GM12872 (cell line): ENCODE data around the gene ELAPOR1.

Source experiments
- TF ChIP-seq, protein P1 (sequence below): IDR thresholded peaks from 3 replicates; pipeline ENCODE4 v1.5.1; 2011; ENCODE audit warnings: low read depth, mild to moderate bottlenecking, low read length, moderate library complexity; ENCODE audit not compliant: insufficient read depth

ELAPOR1 gene

DNA sequence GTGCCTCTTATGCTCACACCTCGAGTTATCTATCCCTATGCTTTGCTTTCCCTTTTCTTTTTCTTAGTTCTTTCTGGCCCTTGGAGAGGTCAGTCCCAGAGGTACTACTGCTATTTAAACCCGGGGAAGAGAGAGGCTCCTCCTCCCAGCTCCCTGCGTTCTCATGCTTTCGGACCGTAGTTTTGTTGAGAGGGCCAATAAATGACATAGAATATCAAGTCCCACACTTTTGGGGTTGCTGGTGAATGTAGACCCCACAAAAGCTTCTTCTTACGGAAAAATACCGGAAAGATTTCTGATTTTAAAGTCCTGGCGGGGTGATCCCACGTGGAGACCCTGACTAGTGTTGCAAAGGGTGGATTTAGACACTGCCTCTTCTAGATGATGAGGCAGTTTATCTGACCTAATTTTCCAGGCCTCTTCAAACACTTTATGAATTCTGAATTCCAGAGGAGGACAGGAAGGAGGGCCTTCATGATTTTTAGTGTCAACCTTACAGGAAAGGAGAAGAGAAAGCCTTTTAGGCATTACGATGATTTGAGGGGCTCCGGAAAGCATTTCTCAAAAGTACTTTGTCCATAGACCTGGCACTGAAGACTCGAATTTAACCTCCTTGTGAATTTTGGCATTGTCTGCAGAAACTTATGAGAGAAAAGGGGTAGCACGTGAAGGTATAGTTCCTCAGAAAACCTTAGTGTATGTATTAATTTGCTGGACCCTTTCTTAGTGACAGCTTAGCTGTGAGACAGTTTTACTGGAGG is 22.7 kb upstream of the ELAPOR1 start:
- TF ChIP-seq, protein P1, sequence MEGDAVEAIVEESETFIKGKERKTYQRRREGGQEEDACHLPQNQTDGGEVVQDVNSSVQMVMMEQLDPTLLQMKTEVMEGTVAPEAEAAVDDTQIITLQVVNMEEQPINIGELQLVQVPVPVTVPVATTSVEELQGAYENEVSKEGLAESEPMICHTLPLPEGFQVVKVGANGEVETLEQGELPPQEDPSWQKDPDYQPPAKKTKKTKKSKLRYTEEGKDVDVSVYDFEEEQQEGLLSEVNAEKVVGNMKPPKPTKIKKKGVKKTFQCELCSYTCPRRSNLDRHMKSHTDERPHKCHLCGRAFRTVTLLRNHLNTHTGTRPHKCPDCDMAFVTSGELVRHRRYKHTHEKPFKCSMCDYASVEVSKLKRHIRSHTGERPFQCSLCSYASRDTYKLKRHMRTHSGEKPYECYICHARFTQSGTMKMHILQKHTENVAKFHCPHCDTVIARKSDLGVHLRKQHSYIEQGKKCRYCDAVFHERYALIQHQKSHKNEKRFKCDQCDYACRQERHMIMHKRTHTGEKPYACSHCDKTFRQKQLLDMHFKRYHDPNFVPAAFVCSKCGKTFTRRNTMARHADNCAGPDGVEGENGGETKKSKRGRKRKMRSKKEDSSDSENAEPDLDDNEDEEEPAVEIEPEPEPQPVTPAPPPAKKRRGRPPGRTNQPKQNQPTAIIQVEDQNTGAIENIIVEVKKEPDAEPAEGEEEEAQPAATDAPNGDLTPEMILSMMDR: no peak

DNA sequence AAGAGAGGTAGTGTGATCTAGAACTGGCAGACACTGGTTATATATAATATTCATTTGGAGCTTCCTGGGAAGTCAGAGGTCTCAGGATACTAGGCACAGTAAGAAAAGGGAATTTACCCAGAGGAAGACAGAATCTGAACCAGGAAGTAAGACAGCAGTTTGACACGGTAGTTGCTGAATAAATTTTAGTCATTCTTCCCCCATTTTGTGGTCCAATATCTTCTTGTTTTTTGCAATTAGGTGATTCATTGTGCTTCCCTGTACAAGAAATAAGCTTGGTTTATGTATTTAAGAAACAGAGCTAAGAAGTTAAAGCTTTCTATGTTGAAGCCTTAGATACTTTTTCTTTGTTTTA is 22.1 kb upstream of the ELAPOR1 start:
- TF ChIP-seq, protein P1: no peak

- TF ChIP-seq, protein P1: no peak
Measured at GRCh38 chr1:109094377-109094803, 19.5 kb upstream of the ELAPOR1 start.

- TF ChIP-seq, protein P1: no peak
Measured at GRCh38 chr1:109094871-109095270, 19.0 kb upstream of the ELAPOR1 start.

GRCh38 chr1:109095631-109096030 is 18.3 kb upstream of the ELAPOR1 start:
- TF ChIP-seq, protein P1: no peak

- TF ChIP-seq, protein P1: no peak
Measured at GRCh38 chr1:109096120-109096519, 17.8 kb upstream of the ELAPOR1 start.

DNA sequence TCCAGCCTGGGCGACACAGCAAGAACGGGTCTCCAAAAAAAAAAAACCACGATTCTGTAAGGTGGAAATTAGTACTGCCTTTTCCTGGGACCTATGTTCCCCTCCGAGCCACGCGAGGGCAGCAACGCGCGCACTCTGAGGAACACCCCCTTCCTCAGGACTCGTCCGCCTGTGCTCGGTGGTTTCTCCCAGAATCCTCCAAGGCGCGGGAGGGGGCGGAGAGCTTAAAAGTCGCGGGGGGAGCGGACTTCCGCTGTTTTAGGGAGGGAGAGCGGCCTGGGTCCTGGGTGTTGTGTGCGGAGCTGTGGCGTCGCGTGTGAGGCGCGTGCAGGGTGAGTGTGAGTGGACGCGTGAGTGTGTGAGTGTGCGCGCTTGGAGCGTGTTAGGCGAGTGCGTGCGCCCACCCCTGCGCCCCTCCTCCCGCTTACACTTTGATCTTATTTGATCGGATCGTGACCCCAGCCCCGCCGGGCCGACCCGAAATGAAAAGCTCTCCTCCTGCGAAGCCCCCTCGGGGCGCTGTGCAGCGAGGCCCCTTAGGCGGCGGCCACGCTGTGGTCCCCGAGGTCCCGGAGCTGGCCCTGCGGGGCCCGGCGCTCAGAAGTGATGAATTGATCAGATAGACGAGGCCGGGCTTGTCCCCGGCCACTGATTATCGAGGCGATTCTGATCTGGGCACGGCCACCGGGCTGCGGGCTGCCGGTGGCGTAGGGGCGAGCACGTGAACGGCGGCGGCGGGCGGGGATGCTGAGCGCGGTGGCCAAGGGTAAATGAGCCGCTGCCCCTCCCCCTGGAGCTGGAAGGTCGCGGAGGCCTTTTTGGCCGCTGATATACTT is 13.8 kb upstream of the ELAPOR1 start:
- TF ChIP-seq, protein P1: peak; percentile 85
